H1 (cell line): ENCODE data around the gene COQ7. TPM values are rescaled to one million over a fixed set of nuclear protein-coding genes. Genes with fewer than 3 reads are reported as not detected.
A peak's percentile ranks its signal among the peaks of the same experiment; 100 is the strongest.

Experiments
- BCL11A ChIP-seq, 2 experiments: IDR thresholded peaks; one replicate each; pipeline ENCODE4 v1.6.1; 2011; ENCODE audit warnings: low read depth in 2 of 2, low read length in 2 of 2, mild to moderate bottlenecking in 2 of 2
- BRCA1 ChIP-seq: IDR thresholded peaks from 2 replicates; pipeline ENCODE4 v1.6.1; 2012; ENCODE audit warnings: low read depth, low read length, improper control_type of control experiment
- CBX5 ChIP-seq: fragments of 300-800, 300-1000 bp; sonication (generic); IDR thresholded peaks from 2 replicates; pipeline ENCODE4 v1.7.1; 2016; ENCODE audit warnings: antibody characterized with exemption, low read length, low read depth
- CHD1 ChIP-seq: IDR thresholded peaks from 2 replicates; pipeline ENCODE4 v1.6.1; 2012; ENCODE audit warnings: low read depth, low read length, improper control_type of control experiment
- CREB1 ChIP-seq: IDR thresholded peaks from 2 replicates; pipeline ENCODE4 v1.6.1; 2012; ENCODE audit warnings: inconsistent platforms
- EP300 ChIP-seq, 2 experiments: IDR thresholded peaks; 1 replicate in 1 of 2; 2 replicates in 1 of 2; pipeline ENCODE4 v1.6.1; 2011 to 2012; ENCODE audit warnings: low read depth in 2 of 2, low read length in 2 of 2, mild to moderate bottlenecking in 2 of 2, borderline replicate concordance in 1 of 2, inconsistent platforms in 1 of 2, moderate library complexity in 1 of 2
- GTF2F1 ChIP-seq: IDR thresholded peaks from 2 replicates; pipeline ENCODE4 v1.6.1; 2012; ENCODE audit warnings: low read depth, low read length, improper control_type of control experiment, borderline replicate concordance
- JUN ChIP-seq: IDR thresholded peaks from 2 replicates; pipeline ENCODE4 v1.6.1; 2011; ENCODE audit warnings: low read depth, mild to moderate bottlenecking, improper control_type of control experiment, low read length
- JUND ChIP-seq: IDR thresholded peaks from 2 replicates; pipeline ENCODE4 v1.6.1; 2011; ENCODE audit warnings: mild to moderate bottlenecking, improper control_type of control experiment, low read length
- KDM4A ChIP-seq: IDR thresholded peaks from one replicate; pipeline ENCODE4 v1.7.1; 2012; ENCODE audit warnings: low read depth, mild to moderate bottlenecking, moderate library complexity, low read length, inconsistent platforms; ENCODE audit not compliant: severe bottlenecking
- KDM5A ChIP-seq: fragments of 200-600 bp; IDR thresholded peaks from 2 replicates; pipeline ENCODE4 v1.7.1; 2012; ENCODE audit warnings: mild to moderate bottlenecking, low read length, inconsistent platforms, mixed read lengths
- NRF1 ChIP-seq: IDR thresholded peaks from 2 replicates; pipeline ENCODE4 v1.6.1; 2011; ENCODE audit warnings: mild to moderate bottlenecking, low read depth, low read length, improper control_type of control experiment
- POLR2A ChIP-seq, 2 experiments: IDR thresholded peaks; 1 replicate in 1 of 2; 2 replicates in 1 of 2; pipeline ENCODE4 v1.6.1; 2011; ENCODE audit warnings: low read depth in 2 of 2, low read length in 2 of 2, mild to moderate bottlenecking in 2 of 2; ENCODE audit errors: control extremely low read depth in 1 of 2
- POLR2AphosphoS5 ChIP-seq: IDR thresholded peaks from 2 replicates; pipeline ENCODE4 v1.6.1; 2011; ENCODE audit warnings: low read depth, low read length
- RAD21 ChIP-seq, 2 experiments: IDR thresholded peaks in 1 of 2; conservative IDR thresholded peaks in 1 of 2; 2 replicates each; pipeline ENCODE4 v1.6.1; 2011; ENCODE audit warnings: low read depth in 2 of 2, low read length in 2 of 2, improper control_type of control experiment in 1 of 2, inconsistent platforms in 1 of 2, mild to moderate bottlenecking in 1 of 2, moderate library complexity in 1 of 2
- RFX5 ChIP-seq: IDR thresholded peaks from 2 replicates; pipeline ENCODE4 v1.6.1; 2011; ENCODE audit warnings: low read depth, low read length, improper control_type of control experiment, borderline replicate concordance
- SAP30 ChIP-seq: fragments of 300-600 bp; sonication (generic); IDR thresholded peaks from 2 replicates; pipeline ENCODE4 v1.7.1; 2012; ENCODE audit warnings: low read length, moderate library complexity, mild to moderate bottlenecking, inconsistent platforms; ENCODE audit not compliant: insufficient read depth, insufficient replicate concordance
- SIRT6 ChIP-seq: IDR thresholded peaks from one replicate; pipeline ENCODE4 v1.7.1; 2012; ENCODE audit warnings: low read length, inconsistent platforms
- SP2 ChIP-seq: IDR thresholded peaks from 2 replicates; pipeline ENCODE4 v1.6.1; 2012; ENCODE audit warnings: mild to moderate bottlenecking, low read length, inconsistent platforms
- SP4 ChIP-seq: IDR thresholded peaks from 2 replicates; pipeline ENCODE4 v1.6.1; 2012; ENCODE audit warnings: low read length, inconsistent platforms
- SUZ12 ChIP-seq: fragments of 200-600 bp; sonication (generic); IDR thresholded peaks from 2 replicates; pipeline ENCODE4 v1.6.1; 2012; ENCODE audit warnings: mild to moderate bottlenecking, inconsistent platforms, low read length, moderate library complexity, mixed read lengths
- TAF7 ChIP-seq: optimal IDR thresholded peaks from 2 replicates; pipeline ENCODE3; 2011; ENCODE audit warnings: low read depth, mild to moderate bottlenecking, inconsistent platforms, low read length, moderate library complexity, borderline replicate concordance
- ZNF274 ChIP-seq: IDR thresholded peaks from 2 replicates; pipeline ENCODE4 v1.7.0; 2012; ENCODE audit warnings: low read length, borderline replicate concordance; ENCODE audit errors: extremely low read depth
- polyA plus RNA-seq, 7 experiments: library from polyadenylated mRNA; depleted of rRNA in 3 of 7; stranded (reverse) in 5 of 7; unstranded in 2 of 7; fragments of >200 nt in 5 of 7; fragments of 200-250 nt in 2 of 7; gene quantifications; 1 replicate in 5 of 7; 2 replicates in 1 of 7; 4 replicates in 1 of 7; pipeline versions ENCODE4 v1.2.1 to v1.2.3, GENCODE V29; 2011 to 2013; ENCODE audit warnings: missing spikeins in 2 of 7, mixed read lengths in 2 of 7
- total RNA-seq: library from RNA; stranded (reverse); fragmentation: NEBNext Ultra II Directional; extraction: Animal tissue kit (Norgen Biotek cat#: 25700); gene quantifications from 2 replicates; pipeline ENCODE4 v1.2.1, GENCODE V29; 2021
- TF ChIP-seq, protein P1 (sequence below): IDR thresholded peaks from 2 replicates; pipeline ENCODE4 v1.6.1; 2012; ENCODE audit warnings: inconsistent platforms

COQ7 gene
- total and polyA plus RNA-seq, 2 of the 8 experiments (the other 6 are each of a cell fraction or from before 2014, with no cell fraction given), result 7.1 to 15.2 TPM

DNA sequence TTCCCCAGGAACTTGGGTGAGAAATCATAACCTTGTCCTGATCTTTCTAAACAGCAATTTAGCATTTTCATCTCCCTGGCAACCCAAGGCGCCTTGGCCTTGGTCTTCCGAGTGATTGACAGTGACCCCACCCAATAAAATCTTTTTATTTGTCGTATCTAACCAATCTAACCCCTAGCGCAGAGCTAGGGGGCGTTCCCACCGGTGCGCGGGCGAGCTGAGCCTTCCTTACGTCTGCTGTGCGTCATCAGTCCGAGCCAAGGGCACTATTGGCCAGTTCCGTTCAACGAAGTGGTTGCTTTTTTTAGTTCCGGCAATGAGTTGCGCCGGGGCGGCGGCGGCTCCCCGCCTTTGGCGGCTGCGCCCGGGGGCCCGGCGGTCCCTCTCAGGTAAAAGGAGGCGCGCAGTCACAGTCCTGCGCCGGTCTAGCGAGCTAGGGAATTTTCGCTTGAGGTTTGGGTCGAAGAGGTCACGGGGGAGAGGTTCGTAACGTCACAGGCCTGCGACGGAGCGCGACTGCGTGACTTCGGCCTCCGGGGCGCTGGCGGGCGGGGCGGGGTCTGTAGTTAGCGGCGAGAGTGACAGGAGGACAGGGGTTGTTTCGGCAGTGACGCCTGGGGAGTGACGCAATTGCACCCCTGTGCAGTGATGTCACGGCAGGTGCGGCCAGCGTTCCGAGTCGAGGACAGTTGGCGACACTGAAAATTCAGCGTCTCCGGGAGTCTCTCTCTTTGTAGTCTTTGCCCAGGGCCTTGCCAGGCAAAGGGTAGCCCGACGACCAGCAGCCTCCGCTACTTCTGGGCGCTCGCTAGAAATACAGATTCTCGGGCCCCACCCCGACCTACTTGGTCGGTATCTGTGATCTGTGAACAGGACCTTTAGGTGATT, at the start of gene COQ7 (continued):
- TF ChIP-seq, protein P1, sequence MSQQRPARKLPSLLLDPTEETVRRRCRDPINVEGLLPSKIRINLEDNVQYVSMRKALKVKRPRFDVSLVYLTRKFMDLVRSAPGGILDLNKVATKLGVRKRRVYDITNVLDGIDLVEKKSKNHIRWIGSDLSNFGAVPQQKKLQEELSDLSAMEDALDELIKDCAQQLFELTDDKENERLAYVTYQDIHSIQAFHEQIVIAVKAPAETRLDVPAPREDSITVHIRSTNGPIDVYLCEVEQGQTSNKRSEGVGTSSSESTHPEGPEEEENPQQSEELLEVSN, result no peak
- no peak for TF ChIP-seq BCL11A (IDR thresholded peaks at IDR 0.05; ENCODE audit: low read depth in 2 of 2, low read length in 2 of 2)
- TF ChIP-seq GTF2F1, result no peak
- no peak for TF ChIP-seq SIRT6
- TF ChIP-seq POLR2A (IDR thresholded peaks at IDR 0.05; ENCODE audit: control extremely low read depth in 1 of 2, low read depth in 2 of 2, low read length in 2 of 2), result peak; percentile 74 to 78
- TF ChIP-seq SAP30, result no peak
- TF ChIP-seq TAF7, result peak; percentile 56
- TF ChIP-seq CHD1, result no peak
- no peak for TF ChIP-seq BRCA1
- TF ChIP-seq EP300 (IDR thresholded peaks at IDR 0.05; ENCODE audit: borderline replicate concordance in 1 of 2, low read depth in 2 of 2, low read length in 2 of 2), result no peak
- peak; percentile 78 for TF ChIP-seq JUND
- TF ChIP-seq RAD21 (IDR thresholded peaks at IDR 0.05 in 1 of 2, conservative IDR thresholded peaks at IDR 0.05 in 1 of 2; ENCODE audit: low read depth in 2 of 2, low read length in 2 of 2), result no peak
- peak; percentile 96 for TF ChIP-seq CREB1
- TF ChIP-seq SP4, result no peak; the same call in 1 of the 2 replicates
- no peak for TF ChIP-seq JUN
- peak; percentile 98 for TF ChIP-seq KDM4A
- TF ChIP-seq POLR2AphosphoS5, result peak; percentile 89
- 0 out of 2 replicates have a peak, but pooled peaks have one; percentile 14 for TF ChIP-seq NRF1
- TF ChIP-seq RFX5, result no peak; the same call in 1 of the 2 replicates
- peak; percentile 80 for TF ChIP-seq SP2
- TF ChIP-seq KDM5A, result peak; percentile 81; the same call in 1 of the 2 replicates
- no peak for TF ChIP-seq CBX5
- no peak for TF ChIP-seq SUZ12
- TF ChIP-seq ZNF274, result no peak
